ENCODE data around the gene MKI67.

GRCh38 chr10:128109707-128110106 is 16.5 kb downstream of the MKI67 start:
- TF ChIP-seq, protein P1, sequence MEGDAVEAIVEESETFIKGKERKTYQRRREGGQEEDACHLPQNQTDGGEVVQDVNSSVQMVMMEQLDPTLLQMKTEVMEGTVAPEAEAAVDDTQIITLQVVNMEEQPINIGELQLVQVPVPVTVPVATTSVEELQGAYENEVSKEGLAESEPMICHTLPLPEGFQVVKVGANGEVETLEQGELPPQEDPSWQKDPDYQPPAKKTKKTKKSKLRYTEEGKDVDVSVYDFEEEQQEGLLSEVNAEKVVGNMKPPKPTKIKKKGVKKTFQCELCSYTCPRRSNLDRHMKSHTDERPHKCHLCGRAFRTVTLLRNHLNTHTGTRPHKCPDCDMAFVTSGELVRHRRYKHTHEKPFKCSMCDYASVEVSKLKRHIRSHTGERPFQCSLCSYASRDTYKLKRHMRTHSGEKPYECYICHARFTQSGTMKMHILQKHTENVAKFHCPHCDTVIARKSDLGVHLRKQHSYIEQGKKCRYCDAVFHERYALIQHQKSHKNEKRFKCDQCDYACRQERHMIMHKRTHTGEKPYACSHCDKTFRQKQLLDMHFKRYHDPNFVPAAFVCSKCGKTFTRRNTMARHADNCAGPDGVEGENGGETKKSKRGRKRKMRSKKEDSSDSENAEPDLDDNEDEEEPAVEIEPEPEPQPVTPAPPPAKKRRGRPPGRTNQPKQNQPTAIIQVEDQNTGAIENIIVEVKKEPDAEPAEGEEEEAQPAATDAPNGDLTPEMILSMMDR (IDR thresholded peaks at IDR 0.05) = no peak
- no peak for TF ChIP-seq POLR2A (IDR thresholded peaks at IDR 0.05)

Data from lower leg skin (tissue), 3 donors.